Measurements from ENCODE around the gene RPL27A. TPM values are rescaled to one million over a fixed set of nuclear protein-coding genes. Genes with fewer than 3 reads are reported as not detected.
A peak's percentile ranks its signal among the peaks of the same experiment; 100 is the strongest.

Gene RPL27A
- total RNA-seq, 1 experiment from 2014 or later: 1,055 TPM

DNA sequence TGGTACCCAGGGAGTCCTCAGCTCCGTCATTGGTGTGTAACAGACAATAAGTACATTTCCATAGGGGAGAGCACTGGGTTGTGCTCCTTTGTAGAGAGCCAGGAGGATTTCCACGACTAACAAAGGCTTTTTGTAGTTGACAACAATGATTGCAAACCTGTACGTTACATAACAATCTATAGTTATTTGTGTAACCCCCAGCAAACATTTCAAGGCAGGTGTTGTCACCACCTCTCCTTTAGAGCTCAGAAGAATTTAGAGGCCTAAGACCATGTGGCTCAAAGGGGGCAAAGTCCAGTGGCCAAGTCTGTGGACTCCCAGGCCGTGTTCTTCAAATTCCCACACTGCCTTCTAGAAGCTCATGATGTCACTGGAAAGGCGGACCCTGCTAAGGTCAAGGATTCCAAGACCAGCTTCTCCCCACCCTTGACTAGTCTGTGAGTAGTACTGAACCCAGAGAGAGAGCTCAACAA, 15.8 kb downstream of the RPL27A start:
- ChIA-PET RAD21 (ENCODE audit: low non-redundant PET in 1 of 2, low total read pairs in 2 of 2, uncharacterized antibody in 2 of 2, unreplicated experiment in 2 of 2) (interaction anchor here in 1 of 2 experiments (0.7 kb wide), 1 partner anchor 16 kb away, joined by 5 read pairs; the partner anchor contains the start of genes RPL27A and TRIM66), CTCF (no interaction called here), POLR2A (interaction anchor here (2.2 kb wide), 1 partner anchor 10 kb away, joined by 13 read pairs; no protein-coding TSS in a partner anchor)
- intact Hi-C loops (cut with micrococcal nuclease): no loop called here
- Histone ChIP-seq H3K79me2 (ENCODE audit: insufficient read depth, low read length) (no peaks in the 10 kb centered on the region), H3K27ac (ENCODE audit: low read depth, low read length) (no peak overlapping the region), H3K4me1 (ENCODE audit: control insufficient read depth in 1 of 2, insufficient read depth in 2 of 2, low read length in 2 of 2) (peaks cover 16 to 25% of the 10 kb centered on the region in 2 experiments), H3K9me3 (ENCODE audit: control insufficient read depth in 1 of 2, insufficient read depth in 1 of 2, low read depth in 1 of 2, low read length in 2 of 2) (no peaks in the 10 kb centered on the region), H3K9me2 (ENCODE audit: insufficient read depth) (no peaks in the 10 kb centered on the region), H3K36me3 (ENCODE audit: control insufficient read depth in 1 of 2, insufficient read depth in 2 of 2, low read length in 2 of 2) (peaks cover 0 to 11% of the 10 kb centered on the region in 2 experiments; a peak in 1 of 4 replicates), H2AFZ (ENCODE audit: low read depth, low read length, poor library complexity, severe bottlenecking) (no peak overlapping the region), H3K4me2 (ENCODE audit: low read length) (no peak overlapping the region), H3K9ac (ENCODE audit: low read length) (no peak overlapping the region), H4K20me1 (ENCODE audit: insufficient read depth) (no peaks in the 10 kb centered on the region), H3K4me3 (replicated peaks in 1 of 2; ENCODE audit: low read depth in 1 of 2, low read length in 2 of 2) (no peak overlapping the region), H3K27me3 (ENCODE audit: insufficient read depth, low read length) (no peaks in the 10 kb centered on the region)
- DNase-seq (ENCODE audit: low read depth, low spot score) (no peak), ATAC-seq (no peak)
- no peak for TF ChIP-seq ZFX (IDR thresholded peaks at IDR 0.05)
- BruUV-seq (replicated peaks): no TSS peak

DNA sequence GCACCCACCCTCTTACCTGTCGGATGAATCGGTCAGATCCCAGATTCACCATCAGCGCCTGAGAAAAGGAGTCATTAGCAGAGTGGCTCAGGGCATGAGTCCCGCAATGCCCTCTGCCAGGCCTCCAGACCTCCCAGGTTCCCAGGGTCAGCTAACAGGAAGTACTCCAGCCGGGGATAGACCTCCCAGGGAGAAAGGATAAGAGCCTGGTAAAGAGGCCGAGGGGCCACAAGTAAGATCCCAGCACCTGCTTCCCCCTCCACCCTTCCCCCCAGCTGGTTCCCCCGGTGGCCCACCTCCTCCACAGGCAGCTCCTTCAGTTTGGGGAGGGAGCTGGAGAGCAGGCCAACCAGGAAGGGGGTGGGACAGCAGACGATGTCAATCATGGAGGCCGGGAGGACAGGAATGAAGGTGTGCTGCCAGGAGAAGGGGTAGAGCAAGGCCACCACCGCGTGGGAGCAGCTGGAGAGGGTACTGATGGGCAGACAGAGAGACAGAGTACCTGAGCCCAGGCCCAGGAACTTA, 16.4 kb downstream of the RPL27A start:
- Histone ChIP-seq H3K4me1 (ENCODE audit: control insufficient read depth in 1 of 2, insufficient read depth in 2 of 2, low read length in 2 of 2) (peaks cover 16 to 25% of the 10 kb centered on the region in 2 experiments), H3K9ac (ENCODE audit: low read length) (peak overlapping the region; percentile 45; the same call in 1 of the 2 replicates), H3K9me3 (ENCODE audit: control insufficient read depth in 1 of 2, insufficient read depth in 1 of 2, low read depth in 1 of 2, low read length in 2 of 2) (no peaks in the 10 kb centered on the region), H4K20me1 (ENCODE audit: insufficient read depth) (no peaks in the 10 kb centered on the region), H2AFZ (ENCODE audit: low read depth, low read length, poor library complexity, severe bottlenecking) (no peak overlapping the region), H3K79me2 (ENCODE audit: insufficient read depth, low read length) (no peaks in the 10 kb centered on the region), H3K4me3 (replicated peaks in 1 of 2; ENCODE audit: low read depth in 1 of 2, low read length in 2 of 2) (no peak overlapping the region), H3K9me2 (ENCODE audit: insufficient read depth) (no peaks in the 10 kb centered on the region), H3K27ac (ENCODE audit: low read depth, low read length) (peak overlapping the region; percentile 49; the same call in 1 of the 2 replicates), H3K36me3 (ENCODE audit: control insufficient read depth in 1 of 2, insufficient read depth in 2 of 2, low read length in 2 of 2) (peaks cover 0 to 11% of the 10 kb centered on the region in 2 experiments; a peak in 1 of 4 replicates), H3K27me3 (ENCODE audit: insufficient read depth, low read length) (no peaks in the 10 kb centered on the region), H3K4me2 (ENCODE audit: low read length) (peak overlapping the region; percentile 53)
- TF ChIP-seq, protein P1, sequence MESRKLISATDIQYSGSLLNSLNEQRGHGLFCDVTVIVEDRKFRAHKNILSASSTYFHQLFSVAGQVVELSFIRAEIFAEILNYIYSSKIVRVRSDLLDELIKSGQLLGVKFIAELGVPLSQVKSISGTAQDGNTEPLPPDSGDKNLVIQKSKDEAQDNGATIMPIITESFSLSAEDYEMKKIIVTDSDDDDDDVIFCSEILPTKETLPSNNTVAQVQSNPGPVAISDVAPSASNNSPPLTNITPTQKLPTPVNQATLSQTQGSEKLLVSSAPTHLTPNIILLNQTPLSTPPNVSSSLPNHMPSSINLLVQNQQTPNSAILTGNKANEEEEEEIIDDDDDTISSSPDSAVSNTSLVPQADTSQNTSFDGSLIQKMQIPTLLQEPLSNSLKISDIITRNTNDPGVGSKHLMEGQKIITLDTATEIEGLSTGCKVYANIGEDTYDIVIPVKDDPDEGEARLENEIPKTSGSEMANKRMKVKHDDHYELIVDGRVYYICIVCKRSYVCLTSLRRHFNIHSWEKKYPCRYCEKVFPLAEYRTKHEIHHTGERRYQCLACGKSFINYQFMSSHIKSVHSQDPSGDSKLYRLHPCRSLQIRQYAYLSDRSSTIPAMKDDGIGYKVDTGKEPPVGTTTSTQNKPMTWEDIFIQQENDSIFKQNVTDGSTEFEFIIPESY (IDR thresholded peaks at IDR 0.05; ENCODE audit: extremely low read depth, insufficient replicate concordance, low read length): no peak
- TF ChIP-seq ZFX (IDR thresholded peaks at IDR 0.05) (no peak), TCF7L2 (IDR thresholded peaks at IDR 0.05; ENCODE audit: borderline replicate concordance, extremely low read depth, insufficient read depth, insufficient read length) (no peak), POLR2AphosphoS5 (IDR thresholded peaks at IDR 0.05; ENCODE audit: low read depth, low read length) (no peak), CEBPB (IDR thresholded peaks at IDR 0.05; ENCODE audit: low read depth) (no peak), SP1 (IDR thresholded peaks at IDR 0.05; ENCODE audit: low read depth) (no peak), CBX3 (IDR thresholded peaks at IDR 0.05; ENCODE audit: low read depth) (no peak)
- no peak for DNase-seq (ENCODE audit: low read depth, low spot score)
- ChIA-PET POLR2A (interaction anchor here (2.2 kb wide), 1 partner anchor 10 kb away, joined by 13 read pairs; no protein-coding TSS in a partner anchor), RAD21 (ENCODE audit: low non-redundant PET in 1 of 2, low total read pairs in 2 of 2, uncharacterized antibody in 2 of 2, unreplicated experiment in 2 of 2) (interaction anchor here in 1 of 2 experiments (1.1 kb wide), 1 partner anchor 69 kb away, joined by 4 read pairs; no protein-coding TSS in a partner anchor), CTCF (interaction anchor here (0.6 kb wide), 1 partner anchor 67 kb away, joined by 3 read pairs; no protein-coding TSS in a partner anchor)
- BruUV-seq (replicated peaks): no TSS peak
- peak; percentile 7 for ATAC-seq
- intact Hi-C loops (cut with micrococcal nuclease): no loop called here
